ENCODE results near the gene CES4A. TPM values are rescaled to one million over a fixed set of nuclear protein-coding genes. Genes with fewer than 3 reads are reported as not detected.
A peak's percentile ranks its signal among the peaks of the same experiment; 100 is the strongest.

The CES4A gene
- total and polyA plus RNA-seq, 2 donors (not counting 1 experiment from before 2014, with no cell fraction given): 1.3 to 2.1 TPM

DNA sequence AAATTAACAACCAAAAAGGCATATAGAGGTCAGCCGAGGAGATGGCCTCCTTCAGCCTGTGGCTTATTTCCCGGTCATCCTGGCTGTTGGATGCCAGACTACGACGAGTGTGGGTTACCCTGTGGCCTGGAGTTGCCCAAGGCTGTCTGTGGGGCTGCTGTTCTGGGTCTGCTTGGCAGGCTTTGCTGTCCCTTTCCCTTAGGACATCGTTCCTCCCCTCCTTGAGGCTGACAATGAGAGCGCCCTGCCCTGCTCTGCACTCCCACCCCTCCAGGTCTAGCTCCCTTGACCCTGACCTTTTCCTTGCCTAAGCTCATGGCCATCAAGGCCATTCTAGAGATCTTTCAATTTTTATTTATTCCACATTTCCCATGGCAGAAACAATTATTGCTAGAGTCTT is 38.7 kb downstream of the CES4A start:
- TF ChIP-seq CTCF (conservative IDR thresholded peaks at IDR 0.05 in 1 of 2, IDR thresholded peaks at IDR 0.05 in 1 of 2; ENCODE audit: low read depth in 1 of 2, low read length in 2 of 2) (no peak), EZH2 (IDR thresholded peaks at IDR 0.05; ENCODE audit: low read length, missing control alignments) (no peak)
- Histone ChIP-seq H3K79me2 (ENCODE audit: control insufficient read depth, insufficient read depth, low read length) (peaks cover 26% of the 10 kb centered on the region), H4K20me1 (ENCODE audit: control insufficient read depth, extremely low read depth, insufficient read depth, low read length) (no peaks in the 10 kb centered on the region), H3K9ac (ENCODE audit: insufficient read depth, low read length) (no peak overlapping the region), H3K4me2 (ENCODE audit: extremely low read depth, insufficient read depth, low read length) (no peak overlapping the region), H3K27me3 (ENCODE audit: control insufficient read depth, insufficient read depth, low read length) (no peaks in the 10 kb centered on the region), H3K4me3 (replicated peaks in 1 of 4; ENCODE audit: control extremely low read depth in 1 of 4, insufficient read depth in 1 of 4, low read depth in 3 of 4, low read length in 4 of 4) (no peak overlapping the region), H2AFZ (ENCODE audit: low read length) (no peak overlapping the region), H3K9me3 (ENCODE audit: control insufficient read depth, insufficient read depth, low read depth, low read length) (no peaks in the 10 kb centered on the region), H3K36me3 (ENCODE audit: control insufficient read depth, insufficient read depth, low read length) (peaks cover 2% of the 10 kb centered on the region), H3K27ac (ENCODE audit: insufficient read depth, low read length) (no peak overlapping the region), H3K4me1 (ENCODE audit: control insufficient read depth, extremely low read depth, insufficient read depth, low read length) (no peaks in the 10 kb centered on the region)
- DNase-seq (ENCODE audit: low read depth in 2 of 2): no peak

DNA sequence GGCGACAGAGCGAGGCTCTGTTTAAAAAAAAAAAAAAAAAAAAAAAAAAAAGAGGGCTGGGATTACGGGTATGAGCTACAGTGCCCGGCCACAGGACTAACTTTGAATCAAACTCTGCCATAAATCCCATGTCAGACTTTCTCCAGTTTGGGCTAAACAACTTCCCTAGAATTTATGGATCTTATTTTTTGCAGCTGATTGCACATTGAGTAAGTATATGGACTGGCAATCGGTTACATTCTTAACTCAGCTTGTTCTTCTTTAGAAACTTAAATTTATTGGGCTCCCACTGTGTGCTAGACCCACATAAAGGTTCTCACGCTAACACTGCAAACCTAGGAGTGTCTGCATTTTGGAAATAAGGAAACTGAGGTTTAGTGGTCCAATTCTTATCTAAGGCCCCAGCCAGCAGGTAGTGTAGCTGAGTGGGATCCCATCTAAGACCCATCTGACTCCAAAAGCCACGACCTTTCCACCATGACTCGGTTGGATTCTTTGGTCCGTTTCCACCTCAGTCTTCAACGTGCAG is 39.8 kb downstream of the CES4A start:
- Histone ChIP-seq H3K4me3 (replicated peaks in 1 of 4; ENCODE audit: control extremely low read depth in 1 of 4, insufficient read depth in 1 of 4, low read depth in 3 of 4, low read length in 4 of 4) (peak overlapping the region; percentile 46 to 76 (median 66)), H3K9ac (ENCODE audit: insufficient read depth, low read length) (peak overlapping the region; percentile 83), H3K9me3 (ENCODE audit: control insufficient read depth, insufficient read depth, low read depth, low read length) (no peaks in the 10 kb centered on the region), H3K4me1 (ENCODE audit: control insufficient read depth, extremely low read depth, insufficient read depth, low read length) (no peaks in the 10 kb centered on the region), H2AFZ (ENCODE audit: low read length) (peak overlapping the region; percentile 95), H3K36me3 (ENCODE audit: control insufficient read depth, insufficient read depth, low read length) (peaks cover 2% of the 10 kb centered on the region), H3K27me3 (ENCODE audit: control insufficient read depth, insufficient read depth, low read length) (no peaks in the 10 kb centered on the region), H3K27ac (ENCODE audit: insufficient read depth, low read length) (peak overlapping the region; percentile 83), H3K4me2 (ENCODE audit: extremely low read depth, insufficient read depth, low read length) (peak overlapping the region; percentile 79), H3K79me2 (ENCODE audit: control insufficient read depth, insufficient read depth, low read length) (peaks cover 38% of the 10 kb centered on the region), H4K20me1 (ENCODE audit: control insufficient read depth, extremely low read depth, insufficient read depth, low read length) (no peaks in the 10 kb centered on the region)
- DNase-seq (ENCODE audit: low read depth in 2 of 2): no peak
- TF ChIP-seq EZH2 (IDR thresholded peaks at IDR 0.05; ENCODE audit: low read length, missing control alignments) (no peak), CTCF (conservative IDR thresholded peaks at IDR 0.05 in 1 of 2, IDR thresholded peaks at IDR 0.05 in 1 of 2; ENCODE audit: low read depth in 1 of 2, low read length in 2 of 2) (no peak)

- Histone ChIP-seq H3K27me3 (ENCODE audit: control insufficient read depth, insufficient read depth, low read length) (no peaks in the 10 kb centered on the region), H2AFZ (ENCODE audit: low read length) (peak within 1 kb of the TSS; percentile 95), H3K4me2 (ENCODE audit: extremely low read depth, insufficient read depth, low read length) (peak within 1 kb of the TSS; percentile 98), H3K4me3 (replicated peaks in 1 of 4; ENCODE audit: control extremely low read depth in 1 of 4, insufficient read depth in 1 of 4, low read depth in 3 of 4, low read length in 4 of 4) (peak within 1 kb of the TSS; percentile 58 to 82 (median 69)), H3K4me1 (ENCODE audit: control insufficient read depth, extremely low read depth, insufficient read depth, low read length) (no peaks in the 10 kb centered on the region), H3K9me3 (ENCODE audit: control insufficient read depth, insufficient read depth, low read depth, low read length) (no peaks in the 10 kb centered on the region), H4K20me1 (ENCODE audit: control insufficient read depth, extremely low read depth, insufficient read depth, low read length) (no peaks in the 10 kb centered on the region), H3K9ac (ENCODE audit: insufficient read depth, low read length) (peak within 1 kb of the TSS; percentile 91), H3K36me3 (ENCODE audit: control insufficient read depth, insufficient read depth, low read length) (peaks cover 2% of the 10 kb centered on the region), H3K27ac (ENCODE audit: insufficient read depth, low read length) (peak within 1 kb of the TSS; percentile 91), H3K79me2 (ENCODE audit: control insufficient read depth, insufficient read depth, low read length) (peaks cover 43% of the 10 kb centered on the region)
- DNase-seq (ENCODE audit: low read depth in 2 of 2): peak; percentile 89 to 92
- TF ChIP-seq CTCF (conservative IDR thresholded peaks at IDR 0.05 in 1 of 2, IDR thresholded peaks at IDR 0.05 in 1 of 2; ENCODE audit: low read depth in 1 of 2, low read length in 2 of 2) (no peak), EZH2 (IDR thresholded peaks at IDR 0.05; ENCODE audit: low read length, missing control alignments) (no peak)
Observed at GRCh38 chr16:67028696-67029253, 40.4 kb downstream of the CES4A start, which contains the start of gene CBFB. CBFB (plus strand) TSS chr16:67029149; CDS start chr16:67029408, 259 bp downstream.

Measured in fibroblast of lung (primary cell).